HPDE6-E6E7 (cell line): ENCODE results near the gene ITPK1.

Experiments
- DNase-seq: peaks from one replicate; pipeline ENCODE4 v3.0.0; 2011; ENCODE audit warnings: missing footprints; ENCODE audit errors: extremely low spot score

The ITPK1 gene

DNA sequence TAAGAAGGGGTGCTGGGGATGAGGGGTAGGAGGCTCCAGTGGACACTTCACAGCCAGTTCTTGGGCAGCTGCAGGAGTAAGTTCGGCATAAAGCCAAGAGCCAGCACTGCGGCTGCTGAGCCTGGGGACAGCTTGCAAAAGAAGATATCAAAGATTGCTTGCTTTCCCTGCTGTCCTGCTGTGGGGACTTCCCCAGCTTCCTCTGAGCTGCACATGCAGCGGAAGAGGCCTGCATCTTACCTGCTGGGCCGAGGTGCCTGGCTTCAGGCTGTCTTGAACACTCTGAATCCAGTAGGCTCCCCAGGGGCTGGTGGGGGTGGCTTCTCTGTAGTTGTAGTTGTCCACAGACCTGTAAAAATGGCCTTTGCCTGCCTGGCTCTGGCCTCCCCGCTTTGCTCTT, 191.5 kb downstream of the ITPK1 start:
- no peak for DNase-seq

DNA sequence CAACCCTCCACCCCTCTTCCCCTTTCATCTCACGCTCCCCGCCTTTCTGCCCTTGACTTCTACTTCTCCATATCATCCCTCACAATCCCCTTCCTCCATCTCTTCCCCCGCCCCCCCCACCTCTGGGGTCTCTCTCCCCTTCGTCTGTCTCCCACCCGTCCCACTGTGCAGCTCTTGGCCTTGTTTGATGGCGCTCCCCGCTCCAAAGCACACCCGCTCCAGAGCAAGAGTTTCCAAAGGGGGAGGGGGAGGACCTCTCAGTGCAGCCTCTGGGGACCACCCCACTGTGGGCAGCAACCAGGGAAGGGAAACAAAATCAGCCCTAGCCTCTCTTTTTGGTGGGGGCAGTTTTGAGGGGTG, 192.0 kb downstream of the ITPK1 start:
- DNase-seq = no peak

DNA sequence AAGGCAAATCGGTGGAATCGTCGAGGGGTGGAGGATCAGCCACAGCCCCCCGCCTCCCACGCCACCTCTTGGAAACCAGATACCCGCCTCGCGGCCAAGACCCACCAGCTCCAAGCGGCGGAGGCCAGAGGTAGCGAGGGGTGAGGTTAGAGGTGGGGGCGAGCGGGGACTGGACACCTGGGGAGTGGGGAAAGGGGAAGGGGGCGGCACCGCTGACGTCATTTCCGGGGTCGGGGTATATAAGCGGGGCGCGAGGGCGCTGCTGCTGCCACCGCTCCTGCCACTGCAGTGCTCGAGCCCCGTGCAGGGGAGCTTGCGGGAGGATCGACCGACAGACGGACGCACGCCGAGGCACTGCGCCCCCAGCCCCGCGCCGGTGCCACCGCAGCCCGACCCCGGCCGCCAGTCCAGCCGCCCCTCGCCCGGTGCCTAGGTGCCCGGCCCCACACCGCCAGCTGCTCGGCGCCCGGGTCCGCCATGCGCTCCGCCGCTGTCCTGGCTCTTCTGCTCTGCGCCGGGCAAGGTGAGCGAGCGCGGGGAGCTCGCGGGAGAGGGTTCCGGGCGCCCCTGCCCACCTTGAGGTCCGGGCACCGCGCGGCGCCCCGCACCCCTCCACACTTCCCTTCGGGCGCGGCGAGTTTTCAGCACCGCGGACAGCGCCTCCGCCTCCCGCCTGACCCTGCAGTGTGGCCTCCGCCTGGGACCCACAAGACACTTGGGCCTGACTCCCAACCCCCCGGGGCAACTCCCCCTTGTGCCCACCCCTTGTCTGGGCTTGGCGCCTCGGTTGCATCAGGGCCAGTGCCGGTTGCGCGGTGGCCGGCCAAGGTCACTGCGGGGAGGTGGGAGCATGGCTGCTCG, 192.6 kb downstream of the ITPK1 start, which contains the start of gene CHGA:
Gene CHGA (plus strand): TSS at position 268 of the 861 bp plus-strand sequence. CDS start 210 bp downstream, at position 478.
- DNase-seq = peak; percentile 49

DNA sequence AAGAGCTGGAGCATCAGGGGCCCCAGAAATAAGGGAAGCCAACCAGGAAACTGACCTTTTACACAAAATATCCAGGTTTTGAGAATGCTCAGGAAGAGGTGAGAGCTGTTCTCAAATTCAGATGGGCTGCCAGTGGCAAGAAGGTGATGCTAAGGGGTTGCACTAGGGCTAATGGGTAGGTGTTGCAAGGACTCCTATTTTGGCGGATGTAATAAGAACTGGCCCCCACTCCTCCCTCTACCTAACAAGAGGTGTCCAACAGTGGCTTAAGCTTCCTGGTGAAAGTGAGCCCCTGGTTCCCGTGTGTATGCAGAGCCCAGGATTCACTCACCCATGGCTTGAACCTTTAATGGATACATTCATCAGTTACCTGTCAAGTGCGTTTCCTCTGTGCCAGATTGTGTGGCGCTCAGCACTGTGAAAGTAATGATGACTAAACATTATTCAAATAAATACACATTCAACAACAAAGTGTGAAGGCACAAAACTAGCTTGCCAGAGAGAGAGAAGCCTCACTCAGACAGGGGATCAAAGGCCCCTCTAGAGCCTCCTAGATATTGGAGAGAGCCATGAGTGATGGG, 193.5 kb downstream of the ITPK1 start:
- no peak for DNase-seq

DNA sequence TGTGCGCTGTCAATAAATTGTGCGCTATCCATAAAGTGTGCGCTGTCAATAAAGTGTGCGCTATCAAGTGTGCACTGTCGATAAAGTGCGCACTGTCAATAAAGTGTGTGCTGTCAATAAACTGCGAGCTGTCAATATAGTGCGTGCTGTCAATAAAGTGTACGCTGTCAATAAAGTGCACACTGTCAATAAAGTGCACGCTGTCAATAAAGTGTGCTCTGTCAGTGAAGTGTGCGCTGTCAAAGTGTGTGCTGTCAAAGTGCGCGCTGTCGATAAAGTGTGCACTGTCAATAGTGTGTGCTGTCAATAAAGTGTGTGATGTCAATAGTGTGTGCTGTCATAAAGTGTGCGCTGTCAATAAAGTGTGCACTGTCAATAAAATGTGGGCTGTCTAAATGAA, 195.7 kb downstream of the ITPK1 start:
- DNase-seq = no peak

DNA sequence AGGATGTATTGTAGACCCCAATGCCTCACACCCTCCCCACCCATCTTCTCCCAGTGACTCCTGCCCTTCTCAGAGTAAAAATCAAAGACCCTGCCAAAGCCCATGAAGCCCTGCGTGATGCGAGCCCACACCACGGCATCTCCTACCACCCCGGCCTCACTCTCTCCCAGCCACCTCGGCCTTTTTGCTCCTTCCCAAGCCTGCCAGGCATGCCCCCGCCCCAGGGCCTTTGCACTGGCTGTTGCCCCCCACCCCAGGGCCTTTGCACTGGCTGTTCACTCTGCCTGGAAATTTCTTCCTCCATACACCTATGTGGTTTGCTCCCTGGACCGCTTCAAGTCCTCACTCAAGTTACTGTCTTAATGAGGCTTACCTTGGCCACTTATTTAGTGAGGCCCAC, 197.8 kb downstream of the ITPK1 start:
- DNase-seq = no peak

DNA sequence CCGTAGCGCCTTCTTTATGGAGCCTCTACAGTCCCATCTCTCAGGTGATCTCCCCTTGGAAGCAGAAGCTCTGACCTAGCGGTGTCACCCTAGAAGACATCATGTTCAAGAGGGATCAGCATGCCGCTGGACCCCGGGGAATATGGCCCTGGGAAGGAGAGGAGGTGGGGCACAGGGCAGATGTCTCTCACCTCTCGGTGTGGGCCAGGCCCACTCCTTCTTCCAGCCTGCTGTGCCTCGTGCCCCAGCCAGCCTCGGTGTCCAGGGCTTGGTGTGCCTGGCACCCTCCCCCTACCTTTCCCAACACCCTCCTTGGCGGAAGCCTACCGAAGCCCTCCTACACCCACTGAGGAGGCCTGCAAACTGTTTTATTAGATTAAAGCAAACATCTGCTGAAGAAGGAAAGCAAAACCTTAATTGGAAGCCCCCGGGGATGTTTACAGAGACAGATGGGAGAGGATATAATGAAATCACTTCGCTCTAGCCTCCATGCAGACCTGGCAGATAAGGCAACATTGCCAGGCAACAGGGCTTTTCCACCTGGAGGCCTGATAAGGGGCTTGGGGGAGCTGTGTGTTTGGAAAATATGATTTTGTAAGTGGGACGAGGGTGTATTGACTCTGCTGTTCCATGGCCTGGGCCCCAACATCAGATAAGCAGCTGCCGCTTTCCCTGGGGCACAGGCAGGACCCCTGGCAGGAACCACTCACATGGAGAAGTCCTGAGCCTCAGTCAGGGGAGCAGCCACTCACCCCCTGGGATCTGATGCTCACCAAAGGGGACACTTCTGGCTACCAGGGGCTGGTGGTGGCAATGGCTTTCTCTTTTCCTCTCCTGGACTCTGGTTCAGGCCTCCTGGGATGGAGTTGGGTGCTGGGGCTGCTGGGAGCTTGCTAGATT, 198.4 kb downstream of the ITPK1 start:
- no peak for DNase-seq

DNA sequence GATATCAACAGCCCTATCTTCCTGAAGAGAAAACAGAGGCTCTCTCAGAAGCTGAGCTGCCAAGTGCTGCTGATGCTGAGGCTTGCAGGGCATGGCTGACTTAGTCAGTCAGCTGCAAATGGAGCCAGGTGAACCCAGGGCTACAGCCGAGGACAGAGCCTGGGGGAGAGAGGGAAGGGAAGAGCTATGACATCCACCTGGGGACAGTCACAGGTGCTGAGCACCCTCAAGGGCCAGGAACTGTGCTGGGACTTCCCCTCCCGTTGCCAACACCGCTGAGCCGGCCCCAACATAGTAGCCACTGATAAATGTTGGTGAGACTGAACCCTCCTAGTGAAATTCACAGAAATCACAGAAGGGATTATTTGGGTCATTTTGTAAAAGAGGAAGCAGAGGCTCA, 199.5 kb downstream of the ITPK1 start:
- no peak for DNase-seq

DNA sequence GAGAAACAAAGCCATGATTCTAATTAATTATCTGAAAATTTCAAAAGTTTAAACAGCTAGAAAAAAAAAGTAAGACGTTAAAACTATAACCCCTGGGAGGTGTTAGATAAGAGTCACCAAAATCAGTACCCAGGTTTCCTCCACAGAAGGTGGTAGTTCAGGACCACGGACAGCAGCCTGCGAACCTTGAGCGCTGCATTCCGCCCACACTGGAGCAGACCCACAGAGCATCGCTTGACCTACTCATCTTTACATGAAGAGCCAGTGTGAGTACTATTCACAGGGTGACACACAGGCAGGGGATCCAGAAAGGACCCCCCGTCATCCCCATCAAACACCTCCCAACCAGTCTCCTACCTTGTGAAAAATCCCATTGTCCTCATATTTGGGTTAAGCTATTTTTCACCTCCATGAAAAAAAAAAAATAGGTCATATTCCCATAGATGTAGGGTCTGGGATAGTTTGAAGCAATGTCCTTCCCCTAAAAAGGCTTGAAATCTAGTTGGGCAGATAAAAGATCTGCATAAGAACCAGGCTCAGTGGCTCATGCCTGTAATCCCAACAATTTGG, 201.6 kb downstream of the ITPK1 start:
- DNase-seq = no peak

DNA sequence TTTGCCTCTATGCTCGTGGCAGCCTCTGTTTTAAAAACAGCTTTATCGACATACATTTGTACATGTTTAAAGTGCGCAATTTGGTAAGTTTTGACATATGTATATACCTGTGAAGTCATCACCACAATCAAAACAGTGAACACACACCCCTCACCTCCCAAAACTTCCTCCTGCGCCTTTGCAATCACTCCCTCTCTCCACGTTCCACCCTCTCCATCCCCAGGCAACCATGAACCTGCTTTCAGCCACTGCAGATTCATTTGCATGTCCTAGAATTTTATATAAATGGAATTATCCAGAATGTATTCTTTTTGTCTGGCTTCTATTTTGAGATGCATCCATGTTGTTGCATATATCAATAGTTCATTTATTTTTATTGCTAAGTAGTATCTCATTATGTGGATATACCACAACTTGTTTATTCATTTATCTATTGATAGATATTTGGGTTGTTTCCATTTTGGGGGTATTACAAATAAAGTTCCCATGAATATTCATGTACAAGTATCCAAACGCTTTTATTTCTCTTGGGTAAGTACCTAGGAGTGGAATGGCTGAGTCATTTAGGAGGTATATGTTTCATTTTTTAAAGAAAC, 208.3 kb downstream of the ITPK1 start:
- DNase-seq = no peak

DNA sequence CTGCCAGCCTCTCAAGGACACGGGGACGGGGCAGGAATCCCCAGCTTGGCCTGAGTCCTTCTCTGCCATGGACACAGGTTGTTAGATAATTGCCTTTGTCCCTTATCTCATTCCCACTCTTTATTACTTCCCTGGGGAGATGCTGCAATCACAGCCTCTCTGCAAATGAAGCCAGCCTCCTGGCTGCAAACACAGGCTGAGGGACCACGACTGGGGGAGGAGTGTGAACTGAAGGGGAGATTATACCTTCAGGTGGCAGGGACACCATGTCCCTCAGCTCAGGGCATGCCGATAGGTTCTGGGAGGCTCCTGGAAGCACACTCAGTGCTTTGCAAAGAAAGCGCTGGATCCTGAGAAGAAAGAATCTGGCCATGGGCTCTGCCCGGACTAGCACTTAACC, 208.9 kb downstream of the ITPK1 start:
- no peak for DNase-seq

DNA sequence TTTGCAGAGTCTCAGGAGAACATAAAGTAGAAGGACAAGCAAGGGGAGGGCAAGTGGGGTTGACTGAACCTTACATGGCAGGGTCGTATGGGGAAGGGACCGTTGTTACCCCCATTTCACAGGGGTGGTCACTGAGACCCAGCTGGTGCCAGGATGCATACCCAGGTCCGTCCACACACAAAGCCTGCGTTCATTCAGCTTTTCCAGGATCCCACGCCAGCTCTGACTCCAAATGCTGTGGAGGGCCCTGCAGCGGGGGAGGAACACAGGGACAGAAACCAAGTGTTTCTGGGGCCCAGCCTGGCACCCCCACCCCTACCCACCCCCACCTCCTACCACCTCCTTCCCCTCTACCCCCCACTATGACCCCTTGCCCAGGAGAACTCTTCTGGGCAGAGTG, 209.3 kb downstream of the ITPK1 start:
- no peak for DNase-seq

DNA sequence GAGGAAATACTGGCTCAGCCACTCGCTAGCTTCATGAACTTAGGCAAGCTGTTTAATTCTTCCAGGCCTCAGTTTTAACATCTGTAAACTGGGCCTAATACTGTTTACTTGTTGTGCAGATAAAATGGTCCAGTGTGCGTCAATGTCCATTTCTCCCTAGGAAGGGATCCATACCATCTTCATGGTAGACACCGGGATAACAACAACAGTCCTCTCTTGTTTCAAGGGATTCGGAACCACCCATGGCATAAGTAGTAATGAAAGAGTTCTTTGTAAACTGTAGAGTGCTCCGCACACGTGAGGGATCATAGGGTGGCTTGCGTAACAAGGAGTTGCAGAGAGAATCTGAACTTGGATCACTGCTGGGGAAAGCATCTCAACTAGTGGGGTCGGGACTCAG, 210.1 kb downstream of the ITPK1 start:
- DNase-seq = no peak

DNA sequence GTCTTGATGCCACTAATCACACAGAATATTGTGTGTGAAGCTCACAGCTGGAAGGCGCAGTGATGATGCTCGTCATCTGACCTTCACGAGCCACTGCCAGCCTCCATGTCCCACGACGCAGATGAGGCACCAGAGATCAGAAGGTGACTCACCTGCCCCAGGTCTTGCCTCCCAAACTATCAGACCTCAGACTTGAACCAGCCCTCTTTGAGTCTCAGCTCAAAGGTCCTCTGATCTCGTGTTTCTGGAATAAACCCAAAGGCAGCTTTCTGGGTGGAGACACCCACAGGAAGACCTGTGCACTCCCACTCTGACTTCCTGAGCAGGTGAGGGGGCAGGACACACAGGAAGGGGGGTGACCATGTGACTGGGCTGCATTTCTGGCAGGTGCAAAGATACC, 212.4 kb downstream of the ITPK1 start:
- DNase-seq = no peak

DNA sequence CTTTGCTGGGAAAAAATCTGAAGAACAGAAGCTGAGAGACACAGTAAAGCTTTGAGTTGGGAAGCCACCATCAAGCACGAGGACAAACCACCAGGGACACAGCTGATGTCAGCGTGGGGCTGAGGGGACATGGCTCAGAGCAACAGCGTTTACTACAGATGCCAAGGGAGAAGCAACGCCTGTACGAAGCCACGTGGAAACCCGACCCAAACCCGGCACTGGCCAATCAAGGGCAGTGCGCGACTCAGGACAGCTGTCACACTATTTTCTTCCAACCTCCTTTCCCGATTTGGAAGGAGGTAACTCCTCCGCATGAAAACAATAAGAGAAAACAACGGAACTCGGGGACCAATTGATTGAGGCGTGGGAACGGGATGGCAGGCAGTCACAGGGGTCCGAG, 213.0 kb downstream of the ITPK1 start:
- DNase-seq = no peak

DNA sequence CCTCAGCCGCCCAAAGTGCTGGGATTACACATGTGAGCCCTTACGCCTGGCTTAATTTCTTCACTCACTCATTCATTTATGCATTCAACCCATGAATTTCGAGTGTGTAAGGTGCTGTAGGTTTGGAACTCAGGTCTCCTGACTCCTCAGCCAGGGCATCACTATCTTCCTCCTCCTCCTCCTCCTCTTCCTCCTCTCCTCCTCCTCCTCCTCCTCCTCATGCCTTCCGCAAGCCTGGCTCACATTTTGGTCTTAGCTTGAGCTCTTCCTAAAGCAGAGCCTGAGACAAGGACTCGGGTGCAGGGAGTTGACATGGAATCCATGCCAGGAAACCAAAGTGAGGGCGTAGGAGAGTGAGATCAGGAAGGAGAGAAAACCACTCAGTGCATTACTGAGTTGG, 213.5 kb downstream of the ITPK1 start:
- DNase-seq = no peak

DNA sequence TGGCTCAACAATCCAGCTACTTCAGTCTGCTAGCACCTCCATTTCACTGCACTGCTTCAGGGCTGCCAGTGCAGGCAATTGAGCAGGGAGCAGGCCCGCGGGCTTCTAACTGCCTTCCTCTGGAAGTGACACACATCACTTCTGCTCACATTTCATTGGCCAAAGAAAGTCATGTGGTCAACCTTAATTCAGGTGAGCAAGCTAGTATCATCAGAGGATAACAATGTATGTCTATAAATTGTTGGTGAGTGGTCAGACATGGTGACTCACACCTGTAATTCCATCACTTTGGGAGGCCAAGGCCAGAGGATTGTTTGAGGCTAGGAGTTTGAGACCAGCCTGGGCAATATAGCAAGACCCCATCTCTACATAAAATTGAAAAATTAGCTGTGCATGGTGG, 215.1 kb downstream of the ITPK1 start:
- no peak for DNase-seq

DNA sequence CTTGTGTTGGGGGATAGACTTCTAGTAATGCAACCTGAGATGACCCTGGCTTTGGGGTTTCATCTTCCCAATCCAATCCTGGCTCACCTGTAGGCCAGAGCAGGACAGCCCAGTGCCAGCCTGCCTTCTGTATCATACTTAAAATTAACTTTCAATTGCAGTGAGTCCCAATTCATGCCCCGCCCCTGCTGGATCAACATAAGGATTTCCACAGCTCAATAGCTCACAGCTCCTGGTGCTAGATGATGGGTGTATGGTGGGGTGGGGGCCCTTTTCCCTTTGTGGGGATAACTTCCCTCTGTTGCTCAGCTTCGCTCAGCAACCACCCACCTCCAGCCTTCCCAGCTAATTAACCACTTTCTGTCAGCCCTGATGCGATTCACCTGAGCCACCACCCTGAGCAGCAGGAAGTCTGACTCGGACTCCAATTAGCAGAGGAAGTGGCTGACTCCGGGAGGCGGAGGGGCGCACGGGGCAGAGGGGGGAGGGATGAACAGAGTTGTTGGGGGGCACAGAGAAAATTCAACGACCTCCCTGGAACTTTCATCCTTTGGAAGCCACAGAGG, 217.1 kb downstream of the ITPK1 start:
- no peak for DNase-seq

DNA sequence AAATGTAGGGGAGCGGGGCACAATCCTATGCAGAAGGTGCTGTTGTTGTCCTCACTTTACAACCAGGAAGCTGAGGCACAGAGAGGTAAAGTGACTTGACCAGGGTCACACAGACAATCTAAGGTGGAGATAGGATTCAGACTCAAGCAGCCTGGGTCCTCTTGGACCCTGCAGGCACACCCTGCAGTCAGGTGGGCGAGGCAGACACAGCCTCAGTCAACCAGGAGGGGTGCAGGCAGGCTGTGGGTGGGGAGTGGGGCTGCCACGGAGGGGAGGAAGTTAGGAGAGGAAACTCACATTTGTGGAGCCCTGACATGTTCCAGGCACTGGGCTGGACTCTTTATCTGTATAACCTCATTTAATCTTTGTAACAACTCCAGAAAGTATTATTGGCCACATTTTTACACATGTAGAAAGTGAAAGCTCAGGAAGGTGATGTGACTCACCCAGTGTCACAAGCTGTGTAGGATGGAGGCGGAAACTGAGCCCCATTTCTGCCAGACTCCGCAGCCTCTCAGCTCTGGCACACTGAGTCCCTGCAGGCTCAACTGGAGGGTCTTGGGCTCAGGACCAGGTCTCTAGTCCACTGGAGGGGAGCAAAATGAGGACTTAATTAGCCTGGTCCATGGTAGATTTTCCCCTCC, 217.7 kb downstream of the ITPK1 start:
- DNase-seq = peak; percentile 31

DNA sequence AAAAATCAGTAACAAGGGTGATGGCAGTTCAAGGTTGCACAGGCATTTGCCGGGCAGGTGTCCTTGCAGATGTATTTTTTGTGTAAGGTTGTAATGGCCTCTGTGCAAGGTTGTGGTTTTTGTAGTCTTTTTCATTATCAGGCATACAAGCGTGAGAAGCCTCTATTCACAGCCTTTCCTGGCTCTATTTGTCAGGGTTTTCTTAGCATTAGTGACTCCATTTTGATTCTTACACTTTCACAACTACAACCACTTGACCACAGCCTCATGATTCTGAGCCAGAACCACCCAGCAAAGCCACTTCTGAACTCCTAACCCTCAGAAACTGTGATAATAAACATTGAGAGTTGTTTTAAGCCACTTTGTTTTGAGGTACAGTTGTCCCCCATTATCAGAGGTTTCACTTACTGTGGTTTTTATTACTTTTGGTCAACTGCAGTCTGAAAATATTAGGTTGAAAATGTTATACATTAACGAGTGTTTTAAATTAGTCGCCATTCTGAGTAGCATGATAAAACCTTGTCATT, 220.3 kb downstream of the ITPK1 start:
- no peak for DNase-seq

DNA sequence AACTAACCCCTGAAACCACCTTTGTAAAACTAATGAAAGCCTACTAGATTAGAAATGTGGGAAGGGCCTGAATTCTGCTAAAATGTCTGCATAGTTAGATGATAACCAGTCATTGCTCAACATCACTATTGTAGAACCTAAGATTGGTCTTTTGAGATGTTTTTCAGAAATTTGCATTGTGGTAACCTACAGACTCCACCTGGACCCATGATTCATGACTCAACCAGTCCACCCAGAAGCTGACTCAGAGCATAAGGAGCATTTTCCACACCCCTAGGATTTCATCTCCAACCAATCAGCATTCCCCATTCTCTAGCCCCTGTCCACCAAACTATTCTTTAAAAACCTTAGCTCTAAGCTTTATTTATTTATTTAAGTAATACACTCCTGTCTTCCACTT, 223.1 kb downstream of the ITPK1 start:
- no peak for DNase-seq
